Gastrocnemius medialis (tissue), 4 donors: ENCODE data around the gene DCBLD2. TPM values are rescaled to one million over a fixed set of nuclear protein-coding genes. Genes with fewer than 3 reads are reported as not detected.

ENCODE experiments used
- ATAC-seq, 2 donors: fragments of 150-250 bp; one replicate each; pipeline ENCODE4 v1.9.1; 2016
- DNase-seq, 2 donors: peaks; one replicate each; pipeline ENCODE4 v3.0.0-alpha.2; 2019
- H3K27ac ChIP-seq, 4 donors: fragments of 200-600 bp; sonication (generic); 1 replicate in 1 of 4; 2 replicates in 3 of 4; pipeline ENCODE4 v1.5.1; 2016 to 2018; ENCODE audit warnings: mild to moderate bottlenecking in 2 of 4, moderate library complexity in 1 of 4
- H3K27me3 ChIP-seq, 3 donors: fragments of 200-600 bp; sonication (generic) in 2 of 3; 1 replicate in 1 of 3; 2 replicates in 2 of 3; pipeline versions ENCODE4 v1.5.1 to v1.6.0; 2016 to 2019; ENCODE audit warnings: mild to moderate bottlenecking in 1 of 3, moderate library complexity in 1 of 3
- H3K36me3 ChIP-seq, 2 donors: fragments of 200-600 bp; sonication (generic) in 1 of 2; one replicate each; pipeline ENCODE4 v1.5.1; 2017 to 2018
- H3K4me1 ChIP-seq, 2 donors: fragments of 200-600 bp; sonication (generic) in 1 of 2; one replicate each; pipeline ENCODE4 v1.5.1; 2016 to 2017; ENCODE audit warnings: mild to moderate bottlenecking in 2 of 2
- H3K4me3 ChIP-seq, 4 donors: fragments of 200-600 bp; sonication (generic) in 3 of 4; 1 replicate in 1 of 4; 2 replicates in 3 of 4; pipeline ENCODE4 v1.5.1; 2016 to 2019; ENCODE audit warnings: mild to moderate bottlenecking in 2 of 4
- H3K9me3 ChIP-seq, 3 donors: fragments of 200-600 bp; sonication (generic) in 2 of 3; 1 replicate in 1 of 3; 2 replicates in 2 of 3; pipeline ENCODE4 v1.5.1; 2016 to 2019
- POLR2A ChIP-seq, 2 donors: fragments of 450-650 bp; IDR thresholded peaks; one replicate each; pipeline ENCODE4 v1.6.1; 2017; ENCODE audit warnings: antibody characterized with exemption in 2 of 2, mild to moderate bottlenecking in 2 of 2, moderate library complexity in 2 of 2
- in situ Hi-C, 4 donors: fragments of 200-750 bp; cut with MboI; loops; one replicate each; pipeline versions ENCODE4 v1.15.0 to v1.8.0; 2017; ENCODE audit warnings: low sequenced_read_pairs in 4 of 4
- intact Hi-C: fragments of 100-400 bp; cut with DNase I; formaldehyde crosslinking; loops from one replicate; pipeline ENCODE4 v1.15.1; 2023; ENCODE audit warnings: low total_unique reads
- total RNA-seq, 4 donors: library from RNA; depleted of rRNA; stranded (reverse); fragments of >200 nt; gene quantifications; one replicate each; pipeline versions ENCODE4 v1.1.0 to v1.2.3, GENCODE V29; 2016
- TF ChIP-seq, protein P1 (sequence below), 5 experiments: fragments of 450-650 bp in 3 of 5; fragments of 200-600 bp in 2 of 5; sonication (generic) in 2 of 5; IDR thresholded peaks in 4 of 5; conservative IDR thresholded peaks in 1 of 5; 1 replicate in 4 of 5; 2 replicates in 1 of 5; pipeline ENCODE4 v1.5.1; 2016 to 2019; ENCODE audit warnings: antibody characterized with exemption in 5 of 5, mild to moderate bottlenecking in 3 of 5, moderate library complexity in 3 of 5

The DCBLD2 gene
- total RNA-seq, 4 donors from 2014 or later: 5.6 to 9.0 (median 6.7) TPM

DNA sequence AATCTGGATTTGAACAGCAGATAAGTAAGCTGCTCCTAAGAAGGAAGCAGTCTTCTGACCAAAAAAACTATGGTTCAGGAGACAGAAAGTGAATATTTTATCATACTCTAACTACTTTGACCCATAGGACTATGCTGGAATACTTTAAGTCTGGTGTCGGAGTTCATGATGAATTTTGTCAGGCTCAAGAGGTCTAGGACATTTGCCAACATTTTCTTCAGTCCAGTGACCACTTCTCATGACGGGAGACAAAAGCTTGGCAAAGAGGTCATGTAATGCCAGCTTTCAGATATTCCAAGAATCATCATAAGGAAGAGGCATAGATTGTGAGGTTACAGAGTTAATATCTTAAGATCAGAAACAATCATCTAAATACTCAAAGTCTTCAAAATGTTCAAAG is 20.5 kb upstream of the DCBLD2 start:
- no peaks in the 10 kb centered on the region for H3K4me1 ChIP-seq
- no peaks in the 10 kb centered on the region for H3K27me3 ChIP-seq
- intact Hi-C loops: no loop called here
- in situ Hi-C loops: no loop called here
- TF ChIP-seq POLR2A (IDR thresholded peaks at IDR 0.05): no peak
- TF ChIP-seq, protein P1, sequence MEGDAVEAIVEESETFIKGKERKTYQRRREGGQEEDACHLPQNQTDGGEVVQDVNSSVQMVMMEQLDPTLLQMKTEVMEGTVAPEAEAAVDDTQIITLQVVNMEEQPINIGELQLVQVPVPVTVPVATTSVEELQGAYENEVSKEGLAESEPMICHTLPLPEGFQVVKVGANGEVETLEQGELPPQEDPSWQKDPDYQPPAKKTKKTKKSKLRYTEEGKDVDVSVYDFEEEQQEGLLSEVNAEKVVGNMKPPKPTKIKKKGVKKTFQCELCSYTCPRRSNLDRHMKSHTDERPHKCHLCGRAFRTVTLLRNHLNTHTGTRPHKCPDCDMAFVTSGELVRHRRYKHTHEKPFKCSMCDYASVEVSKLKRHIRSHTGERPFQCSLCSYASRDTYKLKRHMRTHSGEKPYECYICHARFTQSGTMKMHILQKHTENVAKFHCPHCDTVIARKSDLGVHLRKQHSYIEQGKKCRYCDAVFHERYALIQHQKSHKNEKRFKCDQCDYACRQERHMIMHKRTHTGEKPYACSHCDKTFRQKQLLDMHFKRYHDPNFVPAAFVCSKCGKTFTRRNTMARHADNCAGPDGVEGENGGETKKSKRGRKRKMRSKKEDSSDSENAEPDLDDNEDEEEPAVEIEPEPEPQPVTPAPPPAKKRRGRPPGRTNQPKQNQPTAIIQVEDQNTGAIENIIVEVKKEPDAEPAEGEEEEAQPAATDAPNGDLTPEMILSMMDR (IDR thresholded peaks at IDR 0.05 in 4 of 5, conservative IDR thresholded peaks at IDR 0.05 in 1 of 5): no peak
- no peak overlapping the region for H3K4me3 ChIP-seq
- ATAC-seq (no peak), DNase-seq (no peak)
- no peaks in the 10 kb centered on the region for H3K36me3 ChIP-seq
- H3K27ac ChIP-seq: no peak overlapping the region
- H3K9me3 ChIP-seq: no peaks in the 10 kb centered on the region

DNA sequence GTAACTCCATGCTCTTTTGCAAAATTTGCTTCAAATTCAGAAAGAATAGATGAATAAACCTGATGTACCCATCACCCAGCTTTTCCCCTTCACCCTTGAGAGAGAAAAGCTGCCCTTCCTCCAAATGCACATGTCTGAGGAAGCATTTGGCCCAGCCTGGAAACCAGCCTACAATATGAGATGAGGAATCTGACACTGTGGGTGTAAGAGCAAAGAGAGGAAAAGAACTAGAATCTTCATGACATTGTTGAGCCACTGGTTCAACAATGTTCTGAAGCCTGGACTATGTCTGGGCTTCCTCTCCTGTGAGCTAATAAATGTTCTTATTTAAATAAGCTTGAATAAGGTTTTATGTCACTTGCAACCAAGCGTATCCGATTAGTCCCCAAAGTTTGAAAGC is 18.7 kb upstream of the DCBLD2 start:
- Histone ChIP-seq H3K4me1 (no peaks in the 10 kb centered on the region), H3K4me3 (no peak overlapping the region), H3K27me3 (no peaks in the 10 kb centered on the region), H3K36me3 (no peaks in the 10 kb centered on the region), H3K9me3 (no peaks in the 10 kb centered on the region), H3K27ac (no peak overlapping the region)
- TF ChIP-seq, protein P1 (IDR thresholded peaks at IDR 0.05 in 4 of 5, conservative IDR thresholded peaks at IDR 0.05 in 1 of 5): no peak
- no peak for TF ChIP-seq POLR2A (IDR thresholded peaks at IDR 0.05)
- DNase-seq (no peak), ATAC-seq (no peak)
- intact Hi-C loops: no loop called here
- in situ Hi-C loops: no loop called here

DNA sequence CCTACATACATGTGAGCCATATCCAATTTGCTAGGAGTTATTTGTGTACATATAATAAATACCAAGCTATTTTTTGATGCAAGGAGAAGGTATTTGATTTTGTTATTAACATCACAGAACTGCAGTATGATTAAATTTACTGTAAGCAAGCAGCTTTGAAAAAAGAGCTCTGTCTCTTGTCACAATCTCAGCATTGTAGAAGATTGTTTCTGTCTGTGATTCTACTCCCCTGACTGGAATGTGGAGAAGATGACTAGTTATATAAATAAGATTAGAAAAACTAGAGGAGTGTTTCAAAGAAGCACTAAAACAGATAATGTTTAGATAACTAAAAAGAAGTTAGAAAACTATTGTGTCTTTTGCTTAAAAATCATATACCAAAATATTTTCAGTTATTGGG is 17.1 kb upstream of the DCBLD2 start:
- intact Hi-C loops: no loop called here
- Histone ChIP-seq H3K36me3 (no peaks in the 10 kb centered on the region), H3K4me3 (no peak overlapping the region), H3K9me3 (no peaks in the 10 kb centered on the region), H3K27me3 (no peaks in the 10 kb centered on the region), H3K4me1 (no peaks in the 10 kb centered on the region), H3K27ac (no peak overlapping the region)
- TF ChIP-seq, protein P1 (IDR thresholded peaks at IDR 0.05 in 4 of 5, conservative IDR thresholded peaks at IDR 0.05 in 1 of 5): no peak
- TF ChIP-seq POLR2A (IDR thresholded peaks at IDR 0.05): no peak
- ATAC-seq: no peak
- no peak for DNase-seq
- in situ Hi-C loops: no loop called here

DNA sequence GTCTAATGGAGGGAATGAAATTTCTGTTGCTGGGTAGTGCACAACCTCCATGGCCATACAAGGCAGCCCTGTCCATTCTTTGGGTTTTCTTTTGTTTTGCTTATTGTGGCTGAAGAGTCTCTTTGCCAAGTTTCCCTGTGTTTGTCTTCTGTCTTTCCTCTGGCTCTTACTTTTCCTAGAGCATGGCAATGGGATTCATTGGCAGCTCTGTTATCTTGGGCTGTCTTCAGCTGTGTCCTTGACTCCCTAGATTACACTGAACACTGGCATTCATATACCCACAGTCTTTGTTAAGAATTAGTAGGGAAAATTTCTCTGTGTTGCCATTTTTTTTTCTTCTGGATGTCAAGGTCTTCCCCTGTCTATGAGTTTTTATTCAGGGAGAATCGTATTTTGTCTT is 16.1 kb upstream of the DCBLD2 start:
- H3K4me1 ChIP-seq: no peaks in the 10 kb centered on the region
- no peak for TF ChIP-seq POLR2A (IDR thresholded peaks at IDR 0.05)
- TF ChIP-seq, protein P1 (IDR thresholded peaks at IDR 0.05 in 4 of 5, conservative IDR thresholded peaks at IDR 0.05 in 1 of 5): no peak
- no peak overlapping the region for H3K4me3 ChIP-seq
- ATAC-seq (no peak), DNase-seq (no peak)
- no peak overlapping the region for H3K27ac ChIP-seq
- intact Hi-C loops (no loop called here), in situ Hi-C loops (no loop called here)
- H3K9me3 ChIP-seq: no peaks in the 10 kb centered on the region
- H3K36me3 ChIP-seq: no peaks in the 10 kb centered on the region
- H3K27me3 ChIP-seq: no peaks in the 10 kb centered on the region
